Vagina (tissue), 2 donors: ENCODE data around the gene CFAP97D1.
"Not testable (repeated sequence)": the region's sequence is repeated elsewhere in the genome, so short reads cannot be mapped to it uniquely, and the experiment has no call there.

Experiments
- POLR2AphosphoS5 ChIP-seq, 2 donors: sonication (generic); formaldehyde crosslinking; IDR thresholded peaks; one replicate each; pipeline ENCODE4 v1.9.0; 2017; ENCODE audit warnings: antibody characterized with exemption in 2 of 2, mild to moderate bottlenecking in 2 of 2, low read depth in 1 of 2; ENCODE audit not compliant: insufficient read depth in 1 of 2
- TF ChIP-seq, protein P1 (sequence below), 3 experiments: fragments of 450-650 bp in 2 of 3; fragments of 200-600 bp in 1 of 3; sonication (generic) in 1 of 3; IDR thresholded peaks; one replicate each; pipeline ENCODE4 v1.5.1; 2017 to 2019; ENCODE audit warnings: antibody characterized with exemption in 3 of 3, mild to moderate bottlenecking in 2 of 3, moderate library complexity in 2 of 3

DNA sequence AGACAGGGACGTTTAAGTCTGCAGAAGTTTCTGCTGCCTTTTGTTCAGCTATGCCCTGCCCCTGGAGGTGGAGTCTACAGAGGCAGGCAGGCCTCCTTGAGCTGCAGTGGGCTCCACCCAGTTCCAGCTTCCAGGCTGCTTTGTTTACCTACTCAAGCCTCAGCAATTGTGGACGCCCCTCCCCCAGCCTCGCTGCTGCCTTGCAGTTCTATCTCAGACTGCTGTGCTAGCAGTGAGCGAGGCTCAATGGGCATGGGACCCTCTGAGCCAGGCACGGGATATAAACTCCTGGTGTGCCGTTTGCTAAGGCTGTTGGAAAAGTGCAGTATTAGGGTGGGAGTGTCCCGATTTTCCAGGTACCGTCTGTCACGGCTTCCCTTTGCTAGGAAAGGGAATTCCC is 17.8 kb downstream of the CFAP97D1 start:
- TF ChIP-seq, protein P1, sequence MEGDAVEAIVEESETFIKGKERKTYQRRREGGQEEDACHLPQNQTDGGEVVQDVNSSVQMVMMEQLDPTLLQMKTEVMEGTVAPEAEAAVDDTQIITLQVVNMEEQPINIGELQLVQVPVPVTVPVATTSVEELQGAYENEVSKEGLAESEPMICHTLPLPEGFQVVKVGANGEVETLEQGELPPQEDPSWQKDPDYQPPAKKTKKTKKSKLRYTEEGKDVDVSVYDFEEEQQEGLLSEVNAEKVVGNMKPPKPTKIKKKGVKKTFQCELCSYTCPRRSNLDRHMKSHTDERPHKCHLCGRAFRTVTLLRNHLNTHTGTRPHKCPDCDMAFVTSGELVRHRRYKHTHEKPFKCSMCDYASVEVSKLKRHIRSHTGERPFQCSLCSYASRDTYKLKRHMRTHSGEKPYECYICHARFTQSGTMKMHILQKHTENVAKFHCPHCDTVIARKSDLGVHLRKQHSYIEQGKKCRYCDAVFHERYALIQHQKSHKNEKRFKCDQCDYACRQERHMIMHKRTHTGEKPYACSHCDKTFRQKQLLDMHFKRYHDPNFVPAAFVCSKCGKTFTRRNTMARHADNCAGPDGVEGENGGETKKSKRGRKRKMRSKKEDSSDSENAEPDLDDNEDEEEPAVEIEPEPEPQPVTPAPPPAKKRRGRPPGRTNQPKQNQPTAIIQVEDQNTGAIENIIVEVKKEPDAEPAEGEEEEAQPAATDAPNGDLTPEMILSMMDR (IDR thresholded peaks at IDR 0.05) = not testable (repeated sequence)
- not testable (repeated sequence) for TF ChIP-seq POLR2AphosphoS5 (IDR thresholded peaks at IDR 0.05; ENCODE audit: insufficient read depth in 1 of 2, low read depth in 1 of 2)
